KMS-11 (cell line): ENCODE data around the gene WFIKKN1.

Source experiments
- H2AFZ ChIP-seq: fragments of 200-600 bp; sonication (generic); 2 replicates; pipeline ENCODE4 v1.6.1; 2016; ENCODE audit warnings: antibody characterized with exemption, mixed run types, low read depth
- H3K27ac ChIP-seq: fragments of 200-600 bp; sonication (generic); 2 replicates; pipeline ENCODE4 v1.6.1; 2016; ENCODE audit warnings: mild to moderate bottlenecking, mixed run types
- H3K27me3 ChIP-seq: fragments of 200-600 bp; sonication (generic); 2 replicates; pipeline ENCODE4 v1.6.1; 2017; ENCODE audit warnings: mild to moderate bottlenecking, low read depth, mixed run types, moderate library complexity; ENCODE audit not compliant: insufficient read depth
- H3K36me3 ChIP-seq: fragments of 200-600 bp; sonication (generic); 2 replicates; pipeline ENCODE4 v1.6.1; 2017; ENCODE audit warnings: mild to moderate bottlenecking, mixed run types; ENCODE audit not compliant: insufficient read depth
- H3K4me1 ChIP-seq: fragments of 200-600 bp; sonication (generic); 2 replicates; pipeline ENCODE4 v1.6.1; 2016; ENCODE audit warnings: mild to moderate bottlenecking, low read depth, mixed run types; ENCODE audit not compliant: poor library complexity, severe bottlenecking
- H3K4me2 ChIP-seq: fragments of 200-600 bp; sonication (generic); 2 replicates; pipeline ENCODE4 v1.7.0; 2016; ENCODE audit warnings: mild to moderate bottlenecking, mixed run types
- H3K4me3 ChIP-seq: fragments of 200-600 bp; sonication (generic); IDR thresholded peaks from 2 replicates; pipeline ENCODE4 v1.6.1; 2017; ENCODE audit warnings: low read depth, low read length, mixed read lengths; ENCODE audit not compliant: insufficient read depth
- H3K79me2 ChIP-seq: fragments of 200-600 bp; sonication (generic); 2 replicates; pipeline ENCODE4 v1.6.1; 2016; ENCODE audit warnings: low read depth, mixed run types; ENCODE audit not compliant: insufficient read depth
- H3K9ac ChIP-seq: fragments of 200-600 bp; sonication (generic); 2 replicates; pipeline ENCODE4 v1.6.1; 2016; ENCODE audit warnings: mild to moderate bottlenecking, mixed run types
- H4K20me1 ChIP-seq: fragments of 200-600 bp; sonication (generic); 2 replicates; pipeline ENCODE4 v1.6.1; 2016; ENCODE audit warnings: mild to moderate bottlenecking, mixed run types; ENCODE audit not compliant: insufficient read depth
- TF ChIP-seq, protein P1 (sequence below): fragments of 200-600 bp; sonication (generic); conservative IDR thresholded peaks from 2 replicates; pipeline ENCODE4 v1.6.1; 2017; ENCODE audit warnings: low read depth, mild to moderate bottlenecking, antibody characterized with exemption, low read length, moderate library complexity, mixed read lengths

WFIKKN1 gene

DNA sequence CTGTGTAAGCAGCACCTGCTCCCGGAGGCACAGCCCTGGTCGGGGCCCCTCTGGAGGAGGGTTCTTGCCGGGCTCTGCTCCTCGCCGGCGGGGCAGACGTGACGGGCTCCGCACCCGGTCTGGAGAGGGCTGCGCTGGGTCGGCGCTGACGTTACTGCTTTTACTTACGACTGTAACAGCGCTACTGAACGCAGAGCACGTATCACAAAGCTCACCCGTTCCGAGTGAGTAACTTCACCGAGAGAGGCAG lies 42.2 kb upstream of the WFIKKN1 start:
- H3K36me3 ChIP-seq: no peaks in the 10 kb centered on the region
- H4K20me1 ChIP-seq: no peaks in the 10 kb centered on the region
- TF ChIP-seq, protein P1, sequence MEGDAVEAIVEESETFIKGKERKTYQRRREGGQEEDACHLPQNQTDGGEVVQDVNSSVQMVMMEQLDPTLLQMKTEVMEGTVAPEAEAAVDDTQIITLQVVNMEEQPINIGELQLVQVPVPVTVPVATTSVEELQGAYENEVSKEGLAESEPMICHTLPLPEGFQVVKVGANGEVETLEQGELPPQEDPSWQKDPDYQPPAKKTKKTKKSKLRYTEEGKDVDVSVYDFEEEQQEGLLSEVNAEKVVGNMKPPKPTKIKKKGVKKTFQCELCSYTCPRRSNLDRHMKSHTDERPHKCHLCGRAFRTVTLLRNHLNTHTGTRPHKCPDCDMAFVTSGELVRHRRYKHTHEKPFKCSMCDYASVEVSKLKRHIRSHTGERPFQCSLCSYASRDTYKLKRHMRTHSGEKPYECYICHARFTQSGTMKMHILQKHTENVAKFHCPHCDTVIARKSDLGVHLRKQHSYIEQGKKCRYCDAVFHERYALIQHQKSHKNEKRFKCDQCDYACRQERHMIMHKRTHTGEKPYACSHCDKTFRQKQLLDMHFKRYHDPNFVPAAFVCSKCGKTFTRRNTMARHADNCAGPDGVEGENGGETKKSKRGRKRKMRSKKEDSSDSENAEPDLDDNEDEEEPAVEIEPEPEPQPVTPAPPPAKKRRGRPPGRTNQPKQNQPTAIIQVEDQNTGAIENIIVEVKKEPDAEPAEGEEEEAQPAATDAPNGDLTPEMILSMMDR: no peak
- H3K27me3 ChIP-seq: no peaks in the 10 kb centered on the region; the same call in 1 of the 2 replicates
- H3K9ac ChIP-seq: peak overlapping the region; percentile 94
- peak overlapping the region; percentile 74; the same call in 1 of the 2 replicates for H3K4me2 ChIP-seq
- peak overlapping the region; percentile 94 for H3K27ac ChIP-seq
- no peak overlapping the region for H2AFZ ChIP-seq
- H3K4me1 ChIP-seq: peaks cover 22% of the 10 kb centered on the region
- H3K79me2 ChIP-seq: peaks cover 40% of the 10 kb centered on the region
- no peak overlapping the region for H3K4me3 ChIP-seq

DNA sequence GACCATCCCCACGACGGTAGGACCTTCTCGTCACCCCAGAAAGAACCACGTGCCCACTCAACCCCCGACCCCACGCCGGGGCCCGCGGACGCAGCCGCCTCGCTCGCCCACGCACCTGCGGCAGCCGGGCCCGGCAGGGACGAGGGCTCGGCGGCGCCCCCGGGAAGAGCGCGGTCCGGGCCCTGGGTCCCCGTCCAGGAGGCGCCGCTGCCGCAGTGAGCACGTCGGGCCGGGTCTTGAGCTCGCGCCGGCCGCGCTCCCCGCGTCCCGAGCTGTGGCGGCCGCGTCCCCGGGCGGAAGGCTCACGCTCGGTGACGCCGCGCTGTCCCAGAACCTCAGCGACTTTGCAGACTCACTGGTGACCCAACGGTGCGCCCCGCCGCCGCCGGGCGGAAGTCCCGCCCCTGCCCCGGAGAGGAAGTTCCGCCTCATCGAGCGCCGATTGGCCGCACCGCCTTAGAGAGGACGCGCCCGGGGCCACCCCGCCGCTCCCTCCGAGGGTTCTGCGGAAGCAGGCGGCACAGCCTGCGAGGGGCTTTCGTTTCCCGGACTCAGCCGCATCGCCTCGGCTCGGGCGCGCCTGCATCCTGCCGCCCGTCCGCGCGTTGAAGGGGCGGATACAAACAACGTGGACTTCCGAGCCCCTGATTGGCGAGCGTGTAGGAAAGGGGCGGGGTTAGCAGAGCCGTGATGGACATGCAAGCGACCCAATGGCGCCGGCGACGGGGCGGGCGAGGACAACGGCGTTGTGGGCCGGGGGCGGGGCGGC lies 41.7 kb upstream of the WFIKKN1 start:
- H2AFZ ChIP-seq: peak overlapping the region; percentile 92
- peak overlapping the region; percentile 74; the same call in 1 of the 2 replicates for H3K4me2 ChIP-seq
- peak overlapping the region; percentile 94 for H3K9ac ChIP-seq
- no peaks in the 10 kb centered on the region for H3K36me3 ChIP-seq
- no peaks in the 10 kb centered on the region; the same call in 1 of the 2 replicates for H3K27me3 ChIP-seq
- peaks cover 22% of the 10 kb centered on the region for H3K4me1 ChIP-seq
- H3K79me2 ChIP-seq: peaks cover 41% of the 10 kb centered on the region
- H4K20me1 ChIP-seq: no peaks in the 10 kb centered on the region
- TF ChIP-seq, protein P1: no peak
- no peak overlapping the region for H3K4me3 ChIP-seq
- H3K27ac ChIP-seq: peak overlapping the region; percentile 94

DNA sequence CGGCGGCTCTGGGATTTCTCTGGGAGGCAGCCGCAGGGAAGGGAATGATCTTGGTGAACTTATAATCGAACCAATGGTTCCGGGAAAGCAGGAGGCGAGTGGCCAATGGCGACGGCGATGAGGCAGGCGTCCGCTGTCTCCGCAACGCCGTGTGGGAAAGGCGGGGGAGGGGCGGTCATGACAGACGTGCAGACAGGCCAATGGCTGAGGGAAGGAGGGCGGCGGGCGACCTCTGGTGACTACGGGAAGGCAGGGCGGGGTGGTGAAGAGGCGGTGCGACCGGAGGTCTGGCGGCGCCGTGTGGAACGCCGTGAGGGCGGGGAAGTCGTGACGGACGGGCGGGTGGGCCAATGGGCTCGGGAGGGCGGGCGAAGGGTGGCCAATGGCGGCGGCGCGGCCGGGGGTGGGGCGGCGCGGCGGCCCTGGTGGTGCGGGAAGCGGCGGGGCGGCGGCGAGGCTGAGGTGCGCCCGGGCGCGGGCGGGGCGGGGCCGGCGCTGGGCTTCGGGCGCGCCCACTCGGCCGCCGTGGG lies 41.1 kb upstream of the WFIKKN1 start, which contains the start of gene RAB40C:
Gene RAB40C (plus strand): TSS at position 409 of the 530 bp plus-strand sequence. CDS start 226 bp downstream, outside the sequence.
- H3K36me3 ChIP-seq: no peaks in the 10 kb centered on the region
- H3K4me1 ChIP-seq: peaks cover 22% of the 10 kb centered on the region
- H3K27ac ChIP-seq: peak within 1 kb of the TSS; percentile 94
- no peaks in the 10 kb centered on the region for H4K20me1 ChIP-seq
- H3K27me3 ChIP-seq: no peaks in the 10 kb centered on the region; the same call in 1 of the 2 replicates
- H3K79me2 ChIP-seq: peaks cover 47% of the 10 kb centered on the region
- H3K9ac ChIP-seq: peak within 1 kb of the TSS; percentile 94
- TF ChIP-seq, protein P1: no peak
- peak within 1 kb of the TSS; percentile 92 for H2AFZ ChIP-seq
- H3K4me2 ChIP-seq: peak within 1 kb of the TSS; percentile 95
- no peak within 1 kb of the TSS for H3K4me3 ChIP-seq

GRCh38 chr16:590188-590814 lies 40.5 kb upstream of the WFIKKN1 start:
- H2AFZ ChIP-seq: peak overlapping the region; percentile 68; the same call in 1 of the 2 replicates
- peak overlapping the region; percentile 57; the same call in 1 of the 2 replicates for H3K9ac ChIP-seq
- H3K4me3 ChIP-seq: no peak overlapping the region
- H4K20me1 ChIP-seq: no peaks in the 10 kb centered on the region
- no peaks in the 10 kb centered on the region for H3K36me3 ChIP-seq
- H3K4me2 ChIP-seq: peak overlapping the region; percentile 95
- H3K27me3 ChIP-seq: no peaks in the 10 kb centered on the region; the same call in 1 of the 2 replicates
- H3K27ac ChIP-seq: peak overlapping the region; percentile 34; the same call in 1 of the 2 replicates
- TF ChIP-seq, protein P1: no peak
- H3K4me1 ChIP-seq: peaks cover 22% of the 10 kb centered on the region
- peaks cover 49% of the 10 kb centered on the region for H3K79me2 ChIP-seq
